ENCODE results near the gene COL9A1.

- TF ChIP-seq POLR2A (IDR thresholded peaks at IDR 0.05; ENCODE audit: low read length) = no peak
- TF ChIP-seq GATA1 (IDR thresholded peaks at IDR 0.05; ENCODE audit: low read depth, low read length) = no peak
Measured at GRCh38 chr6:70241031-70241430, 61.9 kb downstream of the COL9A1 start.
